Type B pancreatic cell (in vitro differentiated cells): ENCODE measurements around the gene LHPP. TPM values are rescaled to one million over a fixed set of nuclear protein-coding genes. Genes with fewer than 3 reads are reported as not detected.

Experiments used
- DNase-seq: peaks from one replicate; pipeline ENCODE4 v3.0.0; 2021; ENCODE audit warnings: mixed read lengths; ENCODE audit not compliant: unreplicated experiment; ENCODE audit errors: extremely low spot score
- H3K27ac Mint-ChIP-seq: 2 replicates; pipeline ENCODE4 v1.8.0; 2021; ENCODE audit warnings: mild to moderate bottlenecking, mixed read lengths
- H3K27me3 Mint-ChIP-seq: 2 replicates; pipeline ENCODE4 v1.8.0; 2021; ENCODE audit warnings: mixed read lengths
- H3K36me3 Mint-ChIP-seq: 2 replicates; pipeline ENCODE4 v1.8.0; 2021; ENCODE audit warnings: mixed read lengths
- H3K4me1 Mint-ChIP-seq: one replicate; pipeline ENCODE4 v1.8.0; 2021; ENCODE audit warnings: mixed read lengths; ENCODE audit not compliant: unreplicated experiment
- H3K4me3 Mint-ChIP-seq: 2 replicates; pipeline ENCODE4 v1.8.0; 2021; ENCODE audit warnings: mild to moderate bottlenecking, mixed read lengths
- H3K9me3 Mint-ChIP-seq: 2 replicates; pipeline ENCODE4 v1.8.0; 2021; ENCODE audit warnings: mixed read lengths
- CTCF ChIP-seq: fragments of 200-600 bp; sonication (generic); conservative IDR thresholded peaks from 2 replicates; pipeline ENCODE4 v1.5.0; 2021; ENCODE audit warnings: antibody characterized with exemption, mild to moderate bottlenecking
- total RNA-seq: library from RNA; stranded (reverse); gene quantifications from 2 replicates; pipeline ENCODE4 v1.2.1, GENCODE V29; 2021; ENCODE audit warnings: low replicate concordance

The LHPP gene
- total RNA-seq, 1 donor from 2014 or later, result 12.7 TPM

GRCh38 chr10:124474514-124475070, 13.0 kb downstream of the LHPP start:
- Mint-ChIP-seq H3K4me1 (no peaks in the 10 kb centered on the region), H3K27ac (no peak overlapping the region), H3K9me3 (no peaks in the 10 kb centered on the region), H3K27me3 (no peaks in the 10 kb centered on the region), H3K36me3 (no peaks in the 10 kb centered on the region), H3K4me3 (no peak overlapping the region)
- no peak for TF ChIP-seq CTCF
- DNase-seq, result no peak

GRCh38 chr10:124476043-124476725, 14.6 kb downstream of the LHPP start:
- Mint-ChIP-seq H3K27ac (peak overlapping the region; percentile 80), H3K4me3 (no peak overlapping the region), H3K9me3 (no peaks in the 10 kb centered on the region), H3K4me1 (peaks cover 4% of the 10 kb centered on the region), H3K36me3 (no peaks in the 10 kb centered on the region), H3K27me3 (no peaks in the 10 kb centered on the region)
- DNase-seq, result no peak
- TF ChIP-seq CTCF, result no peak

- H3K27me3 Mint-ChIP-seq, result no peaks in the 10 kb centered on the region
- peaks cover 10% of the 10 kb centered on the region for H3K4me1 Mint-ChIP-seq
- no peak for TF ChIP-seq CTCF
- H3K4me3 Mint-ChIP-seq, result no peak overlapping the region
- no peaks in the 10 kb centered on the region for H3K9me3 Mint-ChIP-seq
- no peak for DNase-seq
- H3K27ac Mint-ChIP-seq, result no peak overlapping the region
- no peaks in the 10 kb centered on the region for H3K36me3 Mint-ChIP-seq
Measured at GRCh38 chr10:124477614-124478363, 16.2 kb downstream of the LHPP start.

- no peaks in the 10 kb centered on the region for H3K36me3 Mint-ChIP-seq
Measured at GRCh38 chr10:124478515-124478914, 16.9 kb downstream of the LHPP start.

GRCh38 chr10:124480860-124481259, 19.2 kb downstream of the LHPP start:
- H3K27me3 Mint-ChIP-seq, result no peaks in the 10 kb centered on the region
- DNase-seq, result no peak
- H3K27ac Mint-ChIP-seq, result no peak overlapping the region
- TF ChIP-seq CTCF, result no peak
- no peaks in the 10 kb centered on the region for H3K9me3 Mint-ChIP-seq
- H3K4me3 Mint-ChIP-seq, result no peak overlapping the region
- peaks cover 2% of the 10 kb centered on the region for H3K36me3 Mint-ChIP-seq
- H3K4me1 Mint-ChIP-seq, result peaks cover 10% of the 10 kb centered on the region

More at GRCh38 chr10:124478515-124478914, 16.9 kb downstream of the LHPP start:
- Mint-ChIP-seq H3K27me3 (no peaks in the 10 kb centered on the region), H3K4me3 (no peak overlapping the region), H3K9me3 (no peaks in the 10 kb centered on the region), H3K27ac (no peak overlapping the region), H3K4me1 (peaks cover 10% of the 10 kb centered on the region)
- DNase-seq, result no peak
- no peak for TF ChIP-seq CTCF
